HG03095 (cell line): ENCODE results near the gene TMEM161A.
"Not testable (repeated sequence)": the region's sequence is repeated elsewhere in the genome, so short reads cannot be mapped to it uniquely, and the experiment has no call there.

ENCODE experiments used
- ATAC-seq: cut with Tn5 transposase; IDR thresholded peaks from one replicate; pipeline ENCODE4 v1.9.1; 2021; ENCODE audit warnings: moderate library complexity; ENCODE audit not compliant: unreplicated experiment

Gene TMEM161A

DNA sequence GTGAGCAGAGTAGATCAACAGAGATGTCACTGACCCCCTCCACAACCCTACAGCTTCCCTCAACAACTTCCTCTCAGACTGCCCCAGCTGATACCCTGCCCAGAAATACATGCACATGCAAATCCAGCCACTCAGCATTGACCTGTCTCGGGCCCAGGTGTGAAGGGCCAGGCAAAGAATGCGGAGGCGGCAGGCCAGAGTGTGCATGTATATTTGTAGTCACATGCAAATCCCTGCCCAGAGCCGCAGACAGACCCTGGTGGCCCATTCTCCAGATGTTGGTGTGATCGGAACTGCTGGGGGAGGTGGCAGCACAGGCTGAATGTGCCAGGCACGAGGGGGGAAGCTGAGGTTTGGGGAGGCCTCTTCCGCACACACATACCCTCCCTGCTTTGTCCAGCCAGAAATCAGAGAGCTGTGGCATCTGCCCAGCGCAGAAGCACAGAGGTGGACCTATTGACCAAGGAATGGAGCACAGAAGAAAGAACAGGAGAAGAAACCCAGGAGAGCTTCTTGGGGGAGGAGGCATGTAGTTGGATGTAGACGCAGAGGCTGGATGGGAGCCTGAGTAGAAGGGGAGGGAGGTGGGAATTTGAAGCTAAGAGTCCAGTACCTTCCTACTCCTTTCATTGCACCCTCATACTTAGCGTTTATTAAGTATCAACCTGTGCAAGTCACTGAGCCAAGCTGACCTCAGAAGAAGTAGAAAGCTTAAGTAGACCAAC, 17.4 kb upstream of the TMEM161A start:
- ATAC-seq = no peak

DNA sequence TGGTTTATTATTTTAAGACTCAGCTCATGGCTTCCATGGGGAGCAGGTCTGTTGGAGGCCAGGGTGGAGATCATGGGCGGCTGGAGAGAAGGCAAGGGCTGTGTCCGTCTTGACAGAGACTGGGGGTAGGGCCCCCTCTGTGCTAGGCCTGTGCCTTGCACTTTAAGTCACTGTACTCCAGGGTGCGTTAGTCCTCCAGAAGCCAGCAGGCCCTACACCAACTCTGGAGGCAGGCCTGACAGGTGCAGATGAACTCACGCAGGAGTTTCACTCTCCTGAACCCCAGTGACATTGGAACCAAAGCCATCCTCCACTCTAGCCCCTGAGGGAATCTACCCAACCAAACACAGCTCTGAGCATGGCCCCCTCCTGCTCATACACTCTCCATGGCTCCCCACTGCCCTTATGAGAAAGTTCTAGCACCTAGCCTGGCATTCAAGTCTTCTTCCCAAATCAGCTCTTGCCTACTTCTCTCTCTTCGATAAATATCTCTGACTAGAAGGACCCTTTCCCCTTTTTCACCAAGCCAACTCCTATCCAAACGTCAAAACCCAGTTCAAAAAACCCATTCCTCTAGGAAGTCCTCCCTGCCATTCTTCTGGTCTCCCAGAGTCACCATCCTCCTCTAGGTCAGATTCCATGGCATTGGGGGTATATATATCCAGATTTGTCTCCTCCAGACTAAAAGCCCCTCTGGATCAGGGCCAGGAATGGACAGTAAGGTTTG, 16.7 kb upstream of the TMEM161A start:
- ATAC-seq = no peak

DNA sequence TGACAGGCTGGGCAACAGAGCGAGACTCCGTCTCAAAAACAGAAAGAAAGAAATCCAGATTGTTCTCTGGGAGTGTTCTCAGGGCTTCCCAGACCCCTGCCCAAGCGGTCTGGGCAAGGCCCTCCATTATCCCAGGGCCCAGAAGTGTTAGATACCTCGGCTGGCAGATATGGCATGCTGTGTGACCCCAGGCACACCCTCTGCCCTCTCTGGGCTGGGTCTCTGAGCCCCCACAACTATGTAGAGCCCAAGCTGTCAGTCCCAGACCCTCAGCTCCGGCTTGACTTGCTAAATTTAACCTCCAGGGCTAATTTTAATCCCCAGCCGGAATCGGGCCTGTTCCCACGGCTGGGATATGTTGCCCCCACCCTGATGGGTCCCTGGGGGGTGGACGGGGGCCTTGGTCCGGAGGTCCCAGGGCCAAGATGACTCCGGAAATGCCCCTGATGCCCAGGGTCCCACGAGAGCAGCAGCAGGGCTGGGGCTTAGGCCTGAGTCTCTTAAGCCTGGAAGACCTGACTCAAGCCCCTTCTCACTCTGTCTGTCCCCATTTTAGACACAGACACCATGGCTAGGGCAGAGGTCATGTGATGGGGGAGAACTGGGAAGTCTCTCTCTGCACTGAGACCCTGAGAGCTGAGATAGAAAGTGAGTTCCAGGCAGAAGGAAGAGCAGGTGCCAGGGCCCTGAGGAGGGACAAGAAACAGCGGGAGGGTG, 14.5 kb upstream of the TMEM161A start:
- no peak for ATAC-seq

DNA sequence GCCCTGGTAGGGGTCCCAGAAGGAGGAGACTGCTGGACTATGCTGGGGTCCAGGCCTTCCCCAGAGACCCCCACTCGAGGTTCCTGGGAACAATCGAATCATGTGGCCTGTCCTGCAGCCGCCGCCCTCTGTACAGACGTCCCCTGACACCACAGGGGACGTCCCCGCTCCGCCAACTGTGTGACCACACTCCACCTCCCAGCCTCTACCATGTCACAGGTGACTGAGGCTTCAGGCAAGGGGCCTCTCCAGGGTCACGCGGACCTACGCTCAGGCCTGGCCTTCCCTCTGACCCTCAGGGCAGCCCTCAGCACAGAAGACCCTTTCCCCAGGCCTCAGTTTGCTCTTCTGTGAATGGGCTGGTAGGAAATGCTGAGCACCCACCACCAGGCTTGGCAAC, 13.1 kb upstream of the TMEM161A start:
- ATAC-seq = peak; percentile 64

DNA sequence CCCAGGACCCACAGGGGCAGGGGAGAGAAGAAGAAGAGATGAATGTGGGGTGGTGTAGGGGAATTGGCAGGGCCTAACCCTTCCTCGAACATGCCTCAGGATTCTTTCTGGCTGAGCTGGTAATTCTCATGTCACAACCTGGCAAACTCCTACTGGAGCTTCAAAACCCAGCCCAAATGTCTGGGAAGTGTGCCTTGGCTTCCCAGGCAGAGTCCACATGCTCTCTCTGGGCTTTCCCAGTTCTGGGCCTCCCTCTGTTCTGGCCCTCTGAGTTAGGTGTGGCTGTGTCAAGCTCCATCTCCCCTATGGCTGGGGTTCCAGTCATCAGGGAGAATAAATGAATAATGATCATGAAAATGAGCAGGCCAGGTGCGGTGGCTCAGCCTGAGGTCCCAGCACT, 11.2 kb upstream of the TMEM161A start:
- ATAC-seq = no peak

DNA sequence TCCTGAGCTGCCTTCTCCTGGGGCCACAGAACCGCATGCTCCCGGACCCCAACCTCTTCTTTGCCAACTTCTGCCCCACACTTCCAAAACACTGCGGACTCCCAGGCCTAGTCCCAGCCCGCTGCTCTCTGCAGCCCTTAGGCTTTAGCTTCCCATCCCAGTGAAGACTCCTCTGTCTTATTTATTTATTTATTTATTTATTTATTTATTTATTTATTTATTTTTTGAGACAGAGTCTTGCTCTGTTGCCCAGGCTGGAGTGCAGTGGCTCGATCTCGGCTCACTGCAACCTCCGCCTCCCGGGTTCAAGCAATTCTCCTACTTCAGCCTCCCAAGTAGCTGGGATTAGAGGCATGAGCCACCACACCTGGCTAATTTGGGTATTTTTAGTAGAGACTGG, 10.2 kb upstream of the TMEM161A start:
- ATAC-seq = not testable (repeated sequence)

DNA sequence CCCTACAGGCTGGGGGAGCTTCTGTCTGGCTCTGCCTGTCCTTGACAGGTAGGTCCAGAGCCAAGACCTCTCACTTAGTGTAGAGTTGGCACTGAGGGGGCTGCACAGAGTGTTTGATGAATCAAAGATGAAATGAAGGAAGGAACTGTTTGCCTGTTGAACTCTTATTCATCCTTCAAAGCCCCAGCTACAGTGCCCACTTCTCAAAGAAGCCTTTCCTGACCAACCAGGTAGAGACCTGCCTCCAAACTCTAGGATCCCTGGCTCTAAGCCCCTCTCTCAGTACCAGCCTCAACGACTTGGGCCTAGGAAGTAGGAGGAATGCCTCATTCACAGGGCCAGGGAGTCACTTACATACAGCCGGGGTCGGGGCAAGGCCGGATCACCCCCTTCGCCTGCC, 9.1 kb upstream of the TMEM161A start:
- ATAC-seq = no peak

DNA sequence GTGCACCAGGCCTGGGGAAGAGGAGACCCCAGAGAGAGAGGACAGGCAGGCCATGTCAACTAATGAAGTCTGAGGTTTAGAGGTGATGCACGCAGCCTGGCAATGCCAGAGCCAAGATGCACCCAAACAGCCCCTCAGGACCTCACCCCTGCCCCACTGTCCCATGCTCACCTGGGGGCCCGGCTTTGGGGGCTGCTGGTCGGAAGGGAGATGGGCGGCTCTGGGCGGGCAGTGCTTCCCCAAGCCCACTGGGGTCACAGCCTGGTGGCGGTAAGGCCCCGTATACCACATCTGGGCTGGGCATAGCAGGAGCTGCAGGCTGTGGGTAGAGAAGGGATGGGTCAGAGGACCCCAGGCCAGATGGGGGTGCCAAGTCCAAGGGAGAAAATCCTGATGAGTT, 8.6 kb upstream of the TMEM161A start:
- no peak for ATAC-seq

DNA sequence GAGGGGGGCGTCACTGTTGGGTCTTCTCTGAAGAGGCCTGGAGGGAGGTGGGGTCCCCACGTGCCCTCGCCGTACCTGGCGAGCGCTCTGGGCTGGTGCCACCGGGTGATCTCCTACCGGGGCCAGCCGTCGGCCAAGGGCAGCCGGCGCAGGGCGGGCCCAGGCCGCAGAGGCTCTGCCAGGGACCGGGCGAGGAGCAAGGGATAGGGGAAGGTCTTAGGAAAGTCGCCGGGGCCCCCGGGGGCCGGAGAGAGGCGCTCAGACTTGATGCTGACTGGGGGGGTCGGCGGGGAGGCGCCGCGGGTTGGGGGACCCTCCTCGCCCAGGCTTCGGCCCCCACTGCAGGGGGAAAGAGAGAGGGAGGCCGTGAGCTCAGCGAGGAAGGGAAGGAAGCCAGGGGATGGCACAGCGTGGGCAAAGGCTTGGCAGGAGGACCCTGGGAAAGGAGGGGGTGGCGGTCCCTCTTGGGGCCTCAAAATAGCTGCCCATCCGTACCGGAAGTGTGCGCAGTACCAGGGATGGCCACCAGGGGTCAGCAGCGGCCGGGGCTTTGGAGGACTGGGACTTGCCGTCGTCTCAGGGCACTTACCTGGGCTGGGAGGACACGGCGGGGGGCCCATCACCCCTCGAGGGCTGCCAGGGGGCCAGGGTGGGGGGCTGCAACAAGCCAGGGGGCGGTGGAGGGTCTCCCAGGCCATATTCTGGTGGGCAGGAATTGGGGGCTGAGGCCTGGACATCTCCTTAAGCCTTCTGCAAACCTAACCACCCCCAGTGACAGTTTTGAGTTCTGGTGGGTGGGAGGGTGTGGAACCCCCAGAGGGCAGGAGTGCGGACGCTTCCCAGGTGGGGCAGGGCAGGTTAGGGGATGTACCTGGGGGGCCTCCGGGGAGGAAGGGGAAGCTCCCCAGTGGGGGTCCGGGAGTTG, 7.7 kb upstream of the TMEM161A start:
- ATAC-seq = no peak

DNA sequence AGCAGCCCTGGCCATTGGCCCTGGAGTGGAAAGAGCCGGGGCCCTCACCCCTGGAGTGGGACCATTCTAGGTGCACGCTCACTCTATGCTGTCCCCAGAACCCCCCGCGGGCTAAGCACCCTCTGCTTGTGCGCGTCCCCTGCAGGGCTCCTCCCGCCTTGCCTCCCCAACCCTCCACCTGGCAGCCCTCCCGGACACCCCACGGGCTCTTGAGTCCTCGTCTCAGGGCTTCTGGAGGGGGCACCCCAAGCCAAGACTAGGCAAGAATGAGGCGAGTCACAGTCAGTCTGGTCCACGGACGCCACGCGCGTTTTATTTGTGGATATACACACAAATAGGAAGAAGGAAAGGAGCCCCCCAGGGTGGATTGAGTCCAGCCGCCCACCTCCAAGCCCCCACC, 7.0 kb upstream of the TMEM161A start:
- no peak for ATAC-seq

DNA sequence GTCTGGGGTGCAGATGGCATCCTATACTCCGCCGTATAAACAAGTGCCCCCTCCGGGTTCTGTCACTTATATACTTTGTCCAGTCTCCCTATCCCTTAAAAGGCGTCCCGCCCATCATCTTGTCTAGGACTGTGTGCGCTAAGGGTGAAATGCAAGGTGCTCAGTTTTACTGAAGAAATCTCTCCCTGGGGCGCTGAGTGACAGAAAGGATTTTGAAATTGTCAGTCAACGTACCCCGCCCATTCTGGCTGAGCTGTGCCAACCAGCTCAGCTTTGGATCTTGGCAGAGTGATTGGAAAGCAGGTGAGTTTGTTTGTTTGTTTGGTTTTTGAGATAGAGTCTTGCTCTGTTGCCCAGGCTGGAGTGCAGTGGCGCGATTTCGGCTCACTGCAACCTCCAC, 4.1 kb upstream of the TMEM161A start:
- ATAC-seq = no peak

DNA sequence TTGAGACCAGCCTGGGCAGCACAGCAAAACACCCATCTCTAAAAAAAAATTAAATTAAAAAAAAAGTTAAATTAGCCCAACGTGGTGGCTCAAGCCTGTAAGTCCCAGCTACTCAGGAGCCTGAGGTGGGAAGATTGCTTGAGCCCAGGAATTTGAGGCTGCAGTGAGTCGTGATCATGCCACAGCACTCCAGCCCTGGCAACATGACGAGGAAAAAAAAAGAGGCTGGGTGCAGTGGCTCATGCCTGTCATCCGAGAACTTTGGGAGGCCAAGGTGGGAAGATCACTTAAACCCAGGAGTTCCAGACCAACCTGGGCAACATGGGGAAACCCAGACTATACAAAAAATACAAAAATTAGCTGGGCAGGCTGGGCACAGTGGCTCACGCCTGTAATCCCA, 2.2 kb upstream of the TMEM161A start:
- ATAC-seq = no peak

DNA sequence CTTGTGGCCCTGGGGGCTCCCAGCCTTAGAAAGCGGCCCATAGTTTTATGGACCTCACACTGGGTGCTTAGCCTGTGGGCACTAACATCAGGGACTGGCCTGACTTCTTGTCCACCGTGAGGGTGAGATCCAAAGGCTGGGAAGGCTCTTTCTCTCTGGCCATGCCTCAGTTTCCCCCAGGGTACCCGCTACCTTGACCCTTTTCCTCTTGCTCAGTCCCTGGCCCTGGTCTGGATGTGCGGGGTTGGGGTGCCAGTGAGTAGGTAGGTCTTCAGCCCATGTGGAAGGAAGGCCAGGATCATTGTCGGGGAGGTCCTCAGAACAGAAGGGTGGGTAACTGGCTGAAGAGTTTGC, 1.6 kb upstream of the TMEM161A start:
- no peak for ATAC-seq

DNA sequence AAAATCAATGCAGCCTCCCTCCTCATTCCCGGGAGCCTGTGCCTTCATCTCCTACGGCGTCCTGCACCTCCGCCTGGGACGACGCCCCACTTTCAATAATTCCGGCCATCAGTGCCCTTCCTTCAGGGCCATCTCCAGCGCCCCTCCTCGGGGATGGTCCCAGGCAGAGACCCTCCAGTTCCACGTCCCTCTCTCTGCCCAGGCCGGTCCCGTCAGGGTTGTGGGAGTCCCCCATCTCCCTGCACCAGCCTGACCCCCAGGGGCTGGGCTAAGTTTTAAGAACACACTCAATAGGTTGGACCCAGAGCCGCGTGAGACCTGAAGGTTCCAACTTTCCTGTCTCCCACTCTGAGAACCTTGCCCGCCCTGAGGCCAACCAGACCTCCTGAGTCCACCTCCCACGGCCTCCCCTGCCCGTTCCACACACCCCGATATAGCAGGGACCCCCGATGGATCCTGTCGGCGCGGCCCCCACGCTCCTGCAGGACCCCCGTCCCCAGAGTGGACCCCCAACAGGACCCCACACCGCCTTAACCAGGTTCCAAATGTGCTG, 646 bp downstream of the TMEM161A start:
- ATAC-seq = no peak

DNA sequence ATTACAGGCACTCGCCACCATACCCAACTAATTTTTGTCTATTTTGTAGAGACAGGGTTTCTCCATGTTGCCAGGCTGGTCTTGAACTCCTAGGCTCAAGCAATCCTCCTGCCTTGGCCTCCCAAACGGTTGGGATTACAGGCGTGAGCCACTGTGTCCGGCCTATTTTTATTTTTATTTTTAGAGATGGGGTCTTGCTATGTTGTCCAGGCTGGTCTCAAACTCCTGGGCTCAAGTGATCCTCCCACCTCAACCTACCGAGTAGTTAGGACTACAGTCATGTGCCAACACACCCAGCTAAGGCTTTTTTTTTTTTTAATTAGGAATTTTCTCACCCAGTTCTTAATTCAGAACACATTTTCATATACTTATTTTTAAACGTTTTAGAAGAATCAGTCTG, 2.6 kb downstream of the TMEM161A start:
- ATAC-seq = not testable (repeated sequence)

DNA sequence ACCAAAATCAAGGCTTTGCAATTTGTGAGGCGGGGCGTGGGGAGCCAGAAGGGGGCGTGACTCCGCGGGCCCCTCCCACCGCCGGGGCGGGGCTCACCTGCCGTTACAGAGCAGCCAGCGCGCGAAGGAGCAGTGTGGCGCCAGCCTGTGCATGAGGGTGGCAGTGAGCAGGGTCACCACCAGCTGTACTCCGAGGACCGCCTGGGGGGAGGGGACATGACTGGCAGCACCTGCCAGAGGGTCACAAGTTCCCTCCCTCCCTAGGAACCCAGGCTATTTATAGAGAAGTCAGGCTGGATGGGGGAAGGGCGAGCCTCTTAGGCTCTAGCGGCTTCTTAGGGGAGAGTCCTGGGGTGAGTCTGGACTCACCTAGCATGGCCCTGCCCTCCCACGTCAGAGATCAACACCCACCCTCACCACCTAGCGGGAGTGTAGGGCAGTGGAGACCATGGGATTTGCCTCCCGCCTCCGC, 3.6 kb downstream of the TMEM161A start:
- ATAC-seq = no peak

DNA sequence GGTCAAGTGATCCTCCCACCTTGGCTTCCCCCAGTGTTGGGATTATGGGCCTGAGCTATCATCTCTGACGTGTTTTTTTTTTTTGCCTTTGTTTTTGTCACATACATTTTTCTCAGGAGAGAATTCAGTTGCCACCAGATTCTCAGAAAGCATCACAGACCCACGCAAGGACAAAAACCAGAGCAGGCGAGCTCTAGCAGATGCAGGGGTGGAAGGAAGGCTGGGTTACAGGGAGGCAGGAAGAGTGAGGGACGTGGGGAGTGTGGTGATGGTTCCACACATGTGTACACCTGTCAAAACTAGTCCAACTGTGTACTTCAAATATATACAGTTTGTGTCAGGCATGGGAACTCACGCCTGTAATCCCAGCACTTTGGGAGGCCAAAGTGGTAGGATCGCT, 4.3 kb downstream of the TMEM161A start:
- no peak for ATAC-seq

DNA sequence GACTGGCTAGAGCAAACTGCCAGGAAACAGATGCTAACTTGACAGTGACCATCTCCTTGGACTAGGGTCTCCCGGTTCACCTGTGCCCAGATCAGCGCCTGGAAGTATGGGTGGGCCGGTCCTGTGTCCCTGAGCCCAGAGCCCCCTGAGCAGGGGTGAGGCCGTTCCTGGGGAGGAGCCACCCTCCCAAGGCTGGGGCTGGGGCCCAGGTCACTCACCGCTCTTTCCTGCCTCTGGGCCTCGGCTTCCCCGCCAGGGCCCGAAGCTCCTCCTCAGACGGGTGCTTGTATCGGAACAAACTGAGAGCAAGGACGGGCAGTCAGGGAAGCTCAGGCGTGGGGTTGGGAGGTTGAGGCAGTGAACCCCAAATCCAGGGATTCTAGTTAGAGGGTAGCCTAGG, 5.4 kb downstream of the TMEM161A start:
- ATAC-seq = no peak

DNA sequence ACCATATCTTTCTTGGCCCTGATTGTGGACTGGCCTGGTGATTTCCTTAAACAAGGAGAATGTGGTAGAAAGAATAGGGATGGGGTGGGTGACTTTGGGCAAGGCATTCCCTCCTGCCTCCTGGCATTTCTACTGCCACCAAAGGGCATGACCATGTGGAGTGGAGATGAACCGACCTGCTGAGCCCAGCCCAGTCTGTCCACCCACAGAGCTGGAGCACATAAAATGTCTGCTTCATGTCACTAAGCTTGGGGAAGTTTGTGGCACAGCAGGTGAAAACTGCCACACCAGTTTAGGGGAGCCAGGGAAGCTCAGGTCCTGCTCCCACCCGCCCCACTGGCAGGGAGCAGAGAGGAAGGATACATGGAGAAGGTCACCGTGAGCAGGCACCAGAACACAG, 6.3 kb downstream of the TMEM161A start:
- no peak for ATAC-seq

DNA sequence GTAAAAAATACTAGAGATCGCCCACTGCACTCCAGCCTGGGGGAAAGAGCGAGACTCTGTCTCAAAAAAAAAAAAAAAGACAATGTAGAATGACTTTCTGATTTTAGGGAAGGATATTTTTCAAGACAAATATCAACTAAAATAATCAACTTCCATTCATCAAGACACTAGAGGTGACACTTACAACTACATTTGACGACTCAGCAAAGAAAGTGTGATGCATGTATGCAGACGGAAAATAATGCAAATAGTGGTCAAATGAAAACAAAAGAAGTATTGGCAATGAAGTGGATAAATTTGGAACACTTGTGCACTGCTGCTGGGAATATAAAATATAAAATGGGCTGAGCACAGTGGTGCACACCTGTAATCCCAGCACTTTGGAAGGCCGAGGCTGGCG, 12.2 kb downstream of the TMEM161A start:
- no peak for ATAC-seq

DNA sequence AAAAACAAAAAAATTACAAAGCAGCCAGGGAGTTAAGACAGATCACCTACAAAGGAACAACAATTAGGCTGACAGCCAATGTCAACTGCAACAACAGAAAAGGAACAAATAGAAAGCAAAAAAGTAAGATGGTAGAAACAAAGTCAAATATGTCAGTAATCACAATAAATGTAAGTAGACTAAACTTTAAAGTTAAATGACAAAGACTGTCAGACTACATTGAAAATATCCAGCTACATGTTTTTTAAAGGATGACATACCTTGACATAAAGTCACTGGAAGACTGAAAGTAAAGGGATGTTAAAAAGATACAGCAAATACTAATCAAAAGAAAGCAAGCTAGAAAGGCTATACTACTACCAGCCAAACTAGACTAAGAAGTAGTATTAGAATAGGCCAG, 14.9 kb downstream of the TMEM161A start:
- ATAC-seq = no peak
